ENCODE measurements around the gene LINC01488.

- no peak for TF ChIP-seq EZH2 (IDR thresholded peaks at IDR 0.05; ENCODE audit: borderline replicate concordance, control insufficient read depth, low read depth, low read length)
- no peak for TF ChIP-seq IRF5 (IDR thresholded peaks at IDR 0.05; ENCODE audit: borderline replicate concordance)
These were observed 30.7 kb downstream of the LINC01488 start for GRCh38 chr11:69512136-69512535.
